ENCODE measurements around the gene YES1. TPM values are rescaled to one million over a fixed set of nuclear protein-coding genes. Genes with fewer than 3 reads are reported as not detected.

Gene YES1
- total RNA-seq, 1 experiment from 2014 or later = 81.7 TPM

DNA sequence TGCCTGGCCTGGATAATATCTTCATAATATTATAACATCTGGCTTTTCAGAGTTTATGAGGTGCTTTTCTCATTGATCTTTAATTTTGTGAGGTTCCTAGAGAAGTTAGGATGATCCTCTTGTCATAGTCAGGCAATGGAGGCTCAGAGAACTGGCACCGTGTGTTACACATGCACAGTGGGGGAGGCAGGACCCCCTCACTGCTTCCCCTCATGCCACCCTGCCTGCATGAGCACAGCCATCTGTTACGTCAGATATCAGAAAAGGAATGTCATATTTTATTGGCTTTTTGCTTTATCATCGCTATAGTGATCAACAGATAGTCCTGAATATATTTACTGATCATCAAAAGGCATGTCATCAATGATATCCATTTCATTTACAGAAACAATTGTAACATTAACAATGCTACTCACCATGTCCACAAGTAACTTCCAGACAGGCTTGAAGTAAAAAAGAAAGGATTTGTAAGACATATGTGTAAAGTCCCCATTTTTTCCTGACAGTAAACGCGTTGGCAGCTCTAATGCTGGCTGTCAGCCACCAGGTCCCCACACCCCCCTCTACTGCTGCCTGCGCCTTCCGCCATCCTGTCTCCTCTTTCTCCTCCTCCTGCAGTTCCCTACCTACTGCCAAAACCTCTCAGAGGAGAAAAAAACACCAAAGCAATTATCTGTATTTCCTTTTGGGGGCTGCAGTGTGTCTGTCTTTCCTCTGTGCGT, 118.4 kb downstream of the YES1 start:
- no peak for DNase-seq (ENCODE audit: unreplicated experiment)
- H3K27me3 Mint-ChIP-seq (ENCODE audit: insufficient read depth, unreplicated experiment) = no peaks in the 10 kb centered on the region
- H3K4me3 Mint-ChIP-seq (ENCODE audit: unreplicated experiment) = no peak overlapping the region
- POLR2A ChIA-PET = no interaction called here
- no peak for TF ChIP-seq CTCF (IDR thresholded peaks at IDR 0.05; ENCODE audit: unreplicated experiment)
- no peaks in the 10 kb centered on the region for H3K9me3 Mint-ChIP-seq (ENCODE audit: unreplicated experiment)
- H3K36me3 Mint-ChIP-seq (ENCODE audit: insufficient read depth, unreplicated experiment) = peaks cover 81% of the 10 kb centered on the region
- intact Hi-C loops (cut with micrococcal nuclease) = no loop called here
- H3K27ac Mint-ChIP-seq (ENCODE audit: low read depth, unreplicated experiment) = no peak overlapping the region
- no peaks in the 10 kb centered on the region for H3K4me1 Mint-ChIP-seq (ENCODE audit: insufficient read depth, unreplicated experiment)
- CTCF ChIA-PET = interaction anchor here (0.6 to 0.9 kb wide), 2 partner anchors 408 to 1978 kb away, joined by 3 to 4 read pairs; no protein-coding TSS in a partner anchor
- no TSS peak for BruUV-seq (replicated peaks)

DNA sequence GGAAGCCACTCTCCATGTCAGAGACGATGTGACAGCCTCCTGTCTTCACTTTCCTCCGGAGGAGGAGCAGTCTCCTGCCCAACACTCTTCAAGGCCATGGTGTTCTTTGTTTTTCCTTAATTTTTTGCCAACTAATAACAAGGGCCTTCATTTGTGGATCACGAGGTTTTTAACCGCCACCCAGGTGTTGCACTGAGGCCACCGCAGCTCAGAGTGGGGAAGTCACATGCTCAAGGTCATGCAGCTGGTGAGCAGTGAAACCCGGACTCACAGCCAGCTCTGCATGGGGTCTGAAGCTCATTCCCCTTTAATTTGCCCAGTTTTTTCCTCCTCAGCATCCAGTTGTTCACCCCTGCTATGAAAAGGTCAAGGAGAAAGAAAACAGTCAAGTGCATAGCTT, 119.2 kb downstream of the YES1 start:
- peaks cover 82% of the 10 kb centered on the region for H3K36me3 Mint-ChIP-seq (ENCODE audit: insufficient read depth, unreplicated experiment)
- no peak for TF ChIP-seq CTCF (IDR thresholded peaks at IDR 0.05; ENCODE audit: unreplicated experiment)
- no peak overlapping the region for H3K27ac Mint-ChIP-seq (ENCODE audit: low read depth, unreplicated experiment)

GRCh38 chr18:688323-688722, 123.7 kb downstream of the YES1 start:
- ChIA-PET POLR2A (no interaction called here), CTCF (interaction anchor here (0.9 to 1.3 kb wide), 2 partner anchors 18 to 151 kb away, joined by 3 to 4 read pairs; no protein-coding TSS in a partner anchor)
- Mint-ChIP-seq H3K9me3 (ENCODE audit: unreplicated experiment) (no peaks in the 10 kb centered on the region), H3K36me3 (ENCODE audit: insufficient read depth, unreplicated experiment) (peaks cover 86% of the 10 kb centered on the region), H3K4me3 (ENCODE audit: unreplicated experiment) (no peak overlapping the region), H3K4me1 (ENCODE audit: insufficient read depth, unreplicated experiment) (peaks cover 6% of the 10 kb centered on the region), H3K27me3 (ENCODE audit: insufficient read depth, unreplicated experiment) (no peaks in the 10 kb centered on the region), H3K27ac (ENCODE audit: low read depth, unreplicated experiment) (no peak overlapping the region)
- no peak for TF ChIP-seq CTCF (IDR thresholded peaks at IDR 0.05; ENCODE audit: unreplicated experiment)
- intact Hi-C loops (cut with micrococcal nuclease) = no loop called here
- DNase-seq (ENCODE audit: unreplicated experiment) = no peak
- no TSS peak for BruUV-seq (replicated peaks)

More for the DNA sequence above, 119.2 kb downstream of the YES1 start:
- ChIA-PET POLR2A (no interaction called here), CTCF (interaction anchor here (0.6 to 1.9 kb wide), 5 partner anchors 34 to 1979 kb away, joined by 3 to 5 read pairs (median 4); no protein-coding TSS in a partner anchor)
- no peak for DNase-seq (ENCODE audit: unreplicated experiment)
- TSS peak; percentile 9 for BruUV-seq (replicated peaks)
- intact Hi-C loops (cut with micrococcal nuclease) = no loop called here
- no peaks in the 10 kb centered on the region for H3K4me1 Mint-ChIP-seq (ENCODE audit: insufficient read depth, unreplicated experiment)
- no peak overlapping the region for H3K4me3 Mint-ChIP-seq (ENCODE audit: unreplicated experiment)
- no peaks in the 10 kb centered on the region for H3K27me3 Mint-ChIP-seq (ENCODE audit: insufficient read depth, unreplicated experiment)
- H3K9me3 Mint-ChIP-seq (ENCODE audit: unreplicated experiment) = no peaks in the 10 kb centered on the region

DNA sequence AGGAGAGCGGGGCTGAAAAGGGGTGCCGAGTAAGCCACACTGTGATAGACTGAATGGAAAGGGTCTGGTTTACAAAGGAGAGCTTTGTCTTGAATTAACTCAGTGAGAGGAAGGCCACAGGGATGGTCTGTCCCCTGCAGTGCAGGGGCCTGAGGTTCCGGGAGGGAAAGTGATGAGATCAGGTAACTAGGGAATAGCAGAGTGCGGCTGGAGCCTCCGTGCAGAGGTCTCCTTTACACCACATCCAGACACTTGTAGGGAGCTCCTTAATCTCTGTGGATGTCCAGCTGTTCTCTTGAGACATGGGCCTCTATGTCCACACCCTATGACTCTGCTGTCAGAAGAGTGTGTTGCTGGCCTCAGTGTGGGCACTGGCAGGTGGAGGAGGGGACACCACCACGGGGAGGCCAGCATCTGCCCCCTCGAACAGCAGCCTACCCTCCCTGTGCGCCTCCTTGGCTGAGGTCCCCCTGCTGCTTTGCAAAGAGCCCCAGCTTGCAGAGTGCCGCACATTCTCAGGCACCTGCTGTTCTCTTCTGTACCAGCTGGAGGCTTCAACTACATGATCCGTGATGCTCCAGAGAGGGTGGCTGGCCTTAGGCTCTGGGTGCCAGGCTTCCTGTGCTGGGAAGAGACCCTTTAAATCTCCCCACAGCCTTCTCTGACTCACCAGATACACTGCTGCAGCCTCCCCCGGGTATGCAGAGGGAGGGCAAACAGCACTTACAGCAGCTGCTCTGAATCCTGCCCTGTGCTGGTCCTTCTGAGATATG, 125.5 kb downstream of the YES1 start:
- no TSS peak for BruUV-seq (replicated peaks)
- intact Hi-C loops (cut with micrococcal nuclease) = no loop called here
- CTCF ChIA-PET = interaction anchor here (0.7 to 1.5 kb wide), 4 partner anchors 26 to 153 kb away, joined by 3 to 8 read pairs (median 4); no protein-coding TSS in a partner anchor
- Mint-ChIP-seq H3K27ac (ENCODE audit: low read depth, unreplicated experiment) (no peak overlapping the region), H3K4me1 (ENCODE audit: insufficient read depth, unreplicated experiment) (peaks cover 6% of the 10 kb centered on the region), H3K27me3 (ENCODE audit: insufficient read depth, unreplicated experiment) (no peaks in the 10 kb centered on the region), H3K36me3 (ENCODE audit: insufficient read depth, unreplicated experiment) (peaks cover 86% of the 10 kb centered on the region), H3K4me3 (ENCODE audit: unreplicated experiment) (no peak overlapping the region), H3K9me3 (ENCODE audit: unreplicated experiment) (no peaks in the 10 kb centered on the region)
- POLR2A ChIA-PET = interaction anchor here (0.5 to 1.8 kb wide), 4 partner anchors 16 to 155 kb away, joined by 3 to 5 read pairs (median 4); no protein-coding TSS in a partner anchor
- DNase-seq (ENCODE audit: unreplicated experiment) = no peak
- no peak for TF ChIP-seq CTCF (IDR thresholded peaks at IDR 0.05; ENCODE audit: unreplicated experiment)
